Fibroblast of lung (primary cell): ENCODE data around the gene CDC6.

ENCODE experiments used
- EZH2 ChIP-seq: IDR thresholded peaks from 2 replicates; pipeline ENCODE4 v1.5.1; 2012; ENCODE audit warnings: low read length, control low read depth, mild to moderate bottlenecking; ENCODE audit errors: missing control alignments
- TF ChIP-seq, protein P1 (sequence below), 2 donors: IDR thresholded peaks in 1 of 2; conservative IDR thresholded peaks in 1 of 2; 1 replicate in 1 of 2; 2 replicates in 1 of 2; pipeline ENCODE4 v1.5.1; 2011 to 2012; ENCODE audit warnings: low read length in 2 of 2, control low read depth in 1 of 2, inconsistent platforms in 1 of 2, low read depth in 1 of 2, mild to moderate bottlenecking in 1 of 2

DNA sequence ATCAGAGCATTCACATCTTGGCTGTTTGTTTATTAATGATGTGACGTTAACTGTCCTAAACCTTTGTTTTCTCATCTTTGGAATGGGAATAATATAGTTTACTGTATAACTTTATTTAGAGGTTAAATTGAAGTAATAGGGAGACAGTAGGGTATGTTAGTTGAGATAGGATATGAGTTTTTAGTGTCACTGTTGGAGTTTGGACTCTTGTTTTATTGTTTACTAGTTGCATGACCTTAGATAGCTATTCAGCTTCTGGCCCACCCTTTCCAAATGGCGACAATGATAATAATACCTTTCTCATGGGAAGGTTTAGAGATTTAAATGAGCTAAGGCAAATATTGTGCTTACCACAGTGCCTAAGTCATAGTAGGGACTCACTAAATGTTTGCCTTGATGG lies 28.2 kb upstream of the CDC6 start:
- TF ChIP-seq, protein P1, sequence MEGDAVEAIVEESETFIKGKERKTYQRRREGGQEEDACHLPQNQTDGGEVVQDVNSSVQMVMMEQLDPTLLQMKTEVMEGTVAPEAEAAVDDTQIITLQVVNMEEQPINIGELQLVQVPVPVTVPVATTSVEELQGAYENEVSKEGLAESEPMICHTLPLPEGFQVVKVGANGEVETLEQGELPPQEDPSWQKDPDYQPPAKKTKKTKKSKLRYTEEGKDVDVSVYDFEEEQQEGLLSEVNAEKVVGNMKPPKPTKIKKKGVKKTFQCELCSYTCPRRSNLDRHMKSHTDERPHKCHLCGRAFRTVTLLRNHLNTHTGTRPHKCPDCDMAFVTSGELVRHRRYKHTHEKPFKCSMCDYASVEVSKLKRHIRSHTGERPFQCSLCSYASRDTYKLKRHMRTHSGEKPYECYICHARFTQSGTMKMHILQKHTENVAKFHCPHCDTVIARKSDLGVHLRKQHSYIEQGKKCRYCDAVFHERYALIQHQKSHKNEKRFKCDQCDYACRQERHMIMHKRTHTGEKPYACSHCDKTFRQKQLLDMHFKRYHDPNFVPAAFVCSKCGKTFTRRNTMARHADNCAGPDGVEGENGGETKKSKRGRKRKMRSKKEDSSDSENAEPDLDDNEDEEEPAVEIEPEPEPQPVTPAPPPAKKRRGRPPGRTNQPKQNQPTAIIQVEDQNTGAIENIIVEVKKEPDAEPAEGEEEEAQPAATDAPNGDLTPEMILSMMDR (conservative IDR thresholded peaks at IDR 0.05 in 1 of 2, IDR thresholded peaks at IDR 0.05 in 1 of 2; ENCODE audit: low read depth in 1 of 2, low read length in 2 of 2) = no peak
- TF ChIP-seq EZH2 = no peak
